GM12878 (cell line): ENCODE results near the gene NOP16. TPM values are rescaled to one million over a fixed set of nuclear protein-coding genes. Genes with fewer than 3 reads are reported as not detected.

Source experiments
- ATAC-seq: fragments of 200-7000 bp; cut with Tn5 transposase; 3 replicates; pipeline ENCODE4 v1.9.1; 2020; ENCODE audit warnings: mild to moderate bottlenecking, moderate library complexity
- BruUV-seq: library from RNA; stranded (reverse); fragments of 400-500 nt; replicated peaks from 2 replicates; lab custom pipeline; 2021; lab: Mats Ljungman, UMichigan
- CTCF ChIA-PET: fragments of 300-600 bp; sonication (Branson Sonifier 250); formaldehyde crosslinking; extraction: SDS; loops from one replicate; lab custom pipeline; 2021; ENCODE audit warnings: inconsistent platforms; lab: Yijun Ruan, JAX
- POLR2A ChIA-PET: fragments of 350-600 bp; formaldehyde crosslinking; extraction: SDS; loops from one replicate; lab custom pipeline; 2021; ENCODE audit warnings: inconsistent platforms; lab: Charles Lee
- RAD21 ChIA-PET: fragments of 300-600 bp; sonication (Branson Sonifier 250); formaldehyde crosslinking; loops from one replicate; lab custom pipeline; 2023; ENCODE audit warnings: antibody characterized with exemption; ENCODE audit not compliant: unreplicated experiment; lab: Charles Lee
- SMC1A ChIA-PET: fragments of 300-600 bp; sonication (Branson Sonifier 250); formaldehyde crosslinking; loops from one replicate; lab custom pipeline; 2023; ENCODE audit not compliant: unreplicated experiment, uncharacterized antibody; lab: Charles Lee
- DNase-seq: peaks from one replicate; pipeline ENCODE4 v3.0.0-alpha.2; 2011; ENCODE audit warnings: low read depth, low spot score
- FAIRE-seq: peaks from 3 replicates; lab custom pipeline; 2011; peaks lifted over from hg19 to GRCh38; lab: Jason Lieb, UNC
- H2AFZ ChIP-seq: 2 replicates; pipeline ENCODE4 v1.6.0; 2011; ENCODE audit warnings: low read depth, low read length, control low read depth; ENCODE audit not compliant: control insufficient read depth
- H3K27ac ChIP-seq: 2 replicates; pipeline ENCODE4 v1.5.1; 2011; ENCODE audit warnings: control low read depth; ENCODE audit not compliant: control insufficient read depth, insufficient read depth
- H3K27me3 ChIP-seq, 2 experiments: replicated peaks in 1 of 2; 2 replicates each; pipeline versions ENCODE4 v1.6.0 to v1.6.1; 2011; ENCODE audit warnings: low read length in 1 of 2; ENCODE audit not compliant: control insufficient read depth in 2 of 2, insufficient read depth in 2 of 2
- H3K36me3 ChIP-seq, 2 experiments: 2 replicates each; pipeline ENCODE4 v1.5.1; 2011; ENCODE audit warnings: low read length in 1 of 2; ENCODE audit not compliant: control insufficient read depth in 2 of 2, insufficient read depth in 2 of 2
- H3K4me1 ChIP-seq: 2 replicates; pipeline ENCODE4 v1.6.1; 2011; ENCODE audit warnings: mild to moderate bottlenecking, low read length, moderate library complexity, mixed read lengths; ENCODE audit not compliant: control insufficient read depth, insufficient read depth
- H3K4me2 ChIP-seq: 2 replicates; pipeline ENCODE4 v1.6.0; 2011; ENCODE audit warnings: control low read depth; ENCODE audit not compliant: control insufficient read depth, insufficient read depth
- H3K4me3 ChIP-seq: fragments of 200-600 bp; sonication (generic); 2 replicates; pipeline ENCODE4 v1.5.1; 2016
- H3K79me2 ChIP-seq: 2 replicates; pipeline ENCODE4 v1.6.0; 2011; ENCODE audit warnings: low read length; ENCODE audit not compliant: control insufficient read depth, insufficient read depth
- H3K9ac ChIP-seq: 2 replicates; pipeline ENCODE4 v1.8.0; 2011; ENCODE audit warnings: low read length, control low read depth, mixed read lengths; ENCODE audit not compliant: control insufficient read depth, insufficient read depth
- H3K9me3 ChIP-seq: replicated peaks from 3 replicates; pipeline ENCODE4 v1.5.1; 2011; ENCODE audit warnings: mild to moderate bottlenecking, low read length; ENCODE audit not compliant: control insufficient read depth, insufficient read depth
- H4K20me1 ChIP-seq: 2 replicates; pipeline ENCODE4 v1.6.0; 2011; ENCODE audit not compliant: control insufficient read depth, insufficient read depth
- BACH1 ChIP-seq: fragments of 450-650 bp; IDR thresholded peaks from 2 replicates; pipeline ENCODE4 v1.6.1; 2017; ENCODE audit warnings: mild to moderate bottlenecking, borderline replicate concordance
- GABPA ChIP-seq: IDR thresholded peaks from 2 replicates; pipeline ENCODE4 v1.6.1; 2014; ENCODE audit warnings: antibody characterized with exemption, low read depth, mild to moderate bottlenecking, inconsistent platforms
- IRF4 ChIP-seq: IDR thresholded peaks from 2 replicates; pipeline ENCODE4 v1.6.1; 2011; ENCODE audit warnings: low read depth, low read length
- MTA2 ChIP-seq: fragments of 450-650 bp; IDR thresholded peaks from 2 replicates; pipeline ENCODE4 v1.6.1; 2016; ENCODE audit warnings: low read depth, mild to moderate bottlenecking, moderate library complexity
- NBN ChIP-seq: fragments of 450-650 bp; IDR thresholded peaks from 2 replicates; pipeline ENCODE4 v1.6.1; 2016
- TARDBP ChIP-seq: IDR thresholded peaks from 2 replicates; pipeline ENCODE4 v1.6.1; 2016; ENCODE audit warnings: borderline replicate concordance
- TCF12 ChIP-seq: IDR thresholded peaks from 2 replicates; pipeline ENCODE4 v1.6.1; 2011; ENCODE audit warnings: low read depth, mild to moderate bottlenecking, low read length
- WGBS: methylation state at CpG from one replicate; pipeline ENCODE4 v1.1.6; 2016; ENCODE audit warnings: low lambda C conversion rate; ENCODE audit not compliant: insufficient replicate concordance, insufficient coverage; ENCODE audit errors: missing lambda C conversion rate; 5-methylcytosine and 5-hydroxymethylcytosine counted together
- in situ Hi-C: fragments of 300-500 bp; cut with MboI; formaldehyde crosslinking; loops from 9 replicates; pipeline ENCODE4 v1.14.3; 2018; ENCODE audit warnings: mixed read lengths
- intact Hi-C: fragments of 100-400 bp; cut with micrococcal nuclease; formaldehyde crosslinking; loops from one replicate; pipeline ENCODE4 v1.14.2; 2022; ENCODE audit not compliant: unreplicated experiment
- polyA plus RNA-seq, 11 experiments: library from polyadenylated mRNA; depleted of rRNA in 4 of 11; unstranded in 6 of 11; stranded (reverse) in 5 of 11; fragments of >200 nt; fragmentation: Nextera tagmentation in 4 of 11; fragmentation: Illumina TruSeq in 1 of 11; extraction: Ambion mirVana in 4 of 11; extraction: Trizol in 1 of 11; gene quantifications; 1 replicate in 1 of 11; 2 replicates in 10 of 11; pipeline versions ENCODE4 v1.2.1 to v1.2.3, GENCODE V29; 2011 to 2016; ENCODE audit warnings: inconsistent platforms in 2 of 11, missing spikeins in 2 of 11, low read depth in 1 of 11
- total RNA-seq, 4 experiments: library from RNA; depleted of rRNA in 3 of 4; stranded (reverse); fragments of >200 nt in 3 of 4; fragmentation: Illumina TruSeq in 1 of 4; extraction: Trizol in 1 of 4; gene quantifications; 2 replicates each; pipeline versions ENCODE4 v1.2.1 to v1.2.3, GENCODE V29; 2013 to 2021
- TF ChIP-seq, protein P1 (sequence below): fragments of 450-650 bp; IDR thresholded peaks from 2 replicates; pipeline ENCODE4 v1.6.1; 2018; ENCODE audit warnings: borderline replicate concordance, mild to moderate bottlenecking; ENCODE audit not compliant: partially characterized antibody
- TF ChIP-seq, protein P2 (sequence below): fragments of 150-350 bp; IDR thresholded peaks from 2 replicates; pipeline ENCODE4 v1.6.1; 2014; ENCODE audit warnings: mild to moderate bottlenecking, low read depth, low read length
- TF ChIP-seq, protein P3 (sequence below): fragments of 450-650 bp; formaldehyde crosslinking; IDR thresholded peaks from 2 replicates; pipeline ENCODE4 v1.4.0; 2020; ENCODE audit warnings: mild to moderate bottlenecking, moderate library complexity
- TF ChIP-seq, protein P4 (sequence below): fragments of 450-650 bp; IDR thresholded peaks from 2 replicates; pipeline ENCODE4 v1.6.1; 2017; ENCODE audit warnings: mild to moderate bottlenecking, moderate library complexity

NOP16 gene
- total and polyA plus RNA-seq, 10 of the 15 experiments (the other 5 are each of a cell fraction or from before 2014, with no cell fraction given), result 50.3 to 276 (median 116) TPM

DNA sequence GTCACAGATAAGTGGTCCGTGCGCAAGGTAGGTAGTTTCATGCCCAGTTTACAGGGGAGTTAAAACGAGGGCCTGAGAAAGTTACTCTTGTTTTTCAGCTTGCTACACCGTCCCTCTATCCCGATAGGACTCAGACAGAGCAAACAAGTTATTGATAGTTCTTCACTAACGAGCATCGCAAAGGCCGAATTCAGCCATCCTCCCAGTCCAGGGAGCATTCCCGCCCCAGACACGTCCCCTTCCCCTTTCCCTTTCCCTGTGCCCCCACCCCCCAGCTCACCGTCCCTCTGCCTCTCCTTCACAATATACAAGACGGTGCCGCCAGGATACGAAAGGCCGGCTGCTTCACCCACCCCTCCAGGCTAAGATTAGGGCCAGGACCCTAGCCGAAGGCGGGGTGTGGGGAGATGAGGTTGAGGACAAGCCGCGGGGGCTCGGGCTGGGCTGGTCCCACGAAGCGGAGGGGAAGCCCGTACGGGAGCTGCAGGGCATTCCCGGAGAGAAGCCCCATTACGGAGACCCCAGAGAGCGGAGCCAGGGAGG lies 27.4 kb downstream of the NOP16 start:
- Histone ChIP-seq H3K4me3 (peak overlapping the region; percentile 85), H3K9me3 (no peaks in the 10 kb centered on the region), H3K36me3 (peaks cover 0 to 4% of the 10 kb centered on the region in 2 experiments; a peak in 1 of 4 replicates), H3K27ac (peak overlapping the region; percentile 81), H3K9ac (peak overlapping the region; percentile 79), H2AFZ (peak overlapping the region; percentile 96), H3K27me3 (no peaks in the 10 kb centered on the region), H3K79me2 (peaks cover 39% of the 10 kb centered on the region), H3K4me1 (no peaks in the 10 kb centered on the region; the same call in 1 of the 2 replicates), H4K20me1 (0 out of 2 replicates have a peak, but pooled peaks cover 4% of the 10 kb centered on the region), H3K4me2 (peak overlapping the region; percentile 15)
- intact Hi-C loops (loop anchor here (2.0 kb wide), 1 partner anchor 28 kb away; the partner anchor contains the start of genes HIGD2A and NOP16), in situ Hi-C loops (no loop called here)
- FAIRE-seq (no peak), ATAC-seq (peak; percentile 13), DNase-seq (no peak)
- POLR2A ChIA-PET, result interaction anchor here (0.6 to 3.2 kb wide), 5 partner anchors 9 to 378 kb away, joined by 4 to 41 read pairs (median 9); partner anchors contain the start of genes HIGD2A, NOP16 and RNF44
- RAD21 ChIA-PET, result interaction anchor here (0.9 to 3.2 kb wide), 5 partner anchors 9 to 177 kb away, joined by 3 to 29 read pairs (median 5); partner anchors contain the start of genes HIGD2A, NOP16 and RNF44
- SMC1A ChIA-PET, result interaction anchor here (1.2 to 3.2 kb wide), 4 partner anchors 8 to 40 kb away, joined by 3 to 36 read pairs (median 6); partner anchors contain the start of gene NOP16
- BruUV-seq, result TSS peak; percentile 75
- WGBS, result 1% methylated on average over 23 of the region's 27 CpGs
- CTCF ChIA-PET, result interaction anchor here (0.9 to 2.1 kb wide), 5 partner anchors 9 to 177 kb away, joined by 3 to 11 read pairs (median 4); partner anchors contain the start of genes CLTB and RNF44
- TF ChIP-seq NBN (no peak), GABPA (no peak), IRF4 (no peak), BACH1 (no peak), MTA2 (no peak), TARDBP (no peak), TCF12 (no peak)
- TF ChIP-seq, protein P1, sequence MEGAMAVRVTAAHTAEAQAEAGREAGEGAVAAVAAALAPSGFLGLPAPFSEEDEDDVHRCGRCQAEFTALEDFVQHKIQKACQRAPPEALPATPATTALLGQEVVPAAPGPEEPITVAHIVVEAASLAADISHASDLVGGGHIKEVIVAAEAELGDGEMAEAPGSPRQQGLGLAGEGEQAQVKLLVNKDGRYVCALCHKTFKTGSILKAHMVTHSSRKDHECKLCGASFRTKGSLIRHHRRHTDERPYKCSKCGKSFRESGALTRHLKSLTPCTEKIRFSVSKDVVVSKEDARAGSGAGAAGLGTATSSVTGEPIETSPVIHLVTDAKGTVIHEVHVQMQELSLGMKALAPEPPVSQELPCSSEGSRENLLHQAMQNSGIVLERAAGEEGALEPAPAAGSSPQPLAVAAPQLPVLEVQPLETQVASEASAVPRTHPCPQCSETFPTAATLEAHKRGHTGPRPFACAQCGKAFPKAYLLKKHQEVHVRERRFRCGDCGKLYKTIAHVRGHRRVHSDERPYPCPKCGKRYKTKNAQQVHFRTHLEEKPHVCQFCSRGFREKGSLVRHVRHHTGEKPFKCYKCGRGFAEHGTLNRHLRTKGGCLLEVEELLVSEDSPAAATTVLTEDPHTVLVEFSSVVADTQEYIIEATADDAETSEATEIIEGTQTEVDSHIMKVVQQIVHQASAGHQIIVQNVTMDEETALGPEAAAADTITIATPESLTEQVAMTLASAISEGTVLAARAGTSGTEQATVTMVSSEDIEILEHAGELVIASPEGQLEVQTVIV, result no peak
- TF ChIP-seq, protein P2, sequence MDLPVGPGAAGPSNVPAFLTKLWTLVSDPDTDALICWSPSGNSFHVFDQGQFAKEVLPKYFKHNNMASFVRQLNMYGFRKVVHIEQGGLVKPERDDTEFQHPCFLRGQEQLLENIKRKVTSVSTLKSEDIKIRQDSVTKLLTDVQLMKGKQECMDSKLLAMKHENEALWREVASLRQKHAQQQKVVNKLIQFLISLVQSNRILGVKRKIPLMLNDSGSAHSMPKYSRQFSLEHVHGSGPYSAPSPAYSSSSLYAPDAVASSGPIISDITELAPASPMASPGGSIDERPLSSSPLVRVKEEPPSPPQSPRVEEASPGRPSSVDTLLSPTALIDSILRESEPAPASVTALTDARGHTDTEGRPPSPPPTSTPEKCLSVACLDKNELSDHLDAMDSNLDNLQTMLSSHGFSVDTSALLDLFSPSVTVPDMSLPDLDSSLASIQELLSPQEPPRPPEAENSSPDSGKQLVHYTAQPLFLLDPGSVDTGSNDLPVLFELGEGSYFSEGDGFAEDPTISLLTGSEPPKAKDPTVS, result no peak
- TF ChIP-seq, protein P3, sequence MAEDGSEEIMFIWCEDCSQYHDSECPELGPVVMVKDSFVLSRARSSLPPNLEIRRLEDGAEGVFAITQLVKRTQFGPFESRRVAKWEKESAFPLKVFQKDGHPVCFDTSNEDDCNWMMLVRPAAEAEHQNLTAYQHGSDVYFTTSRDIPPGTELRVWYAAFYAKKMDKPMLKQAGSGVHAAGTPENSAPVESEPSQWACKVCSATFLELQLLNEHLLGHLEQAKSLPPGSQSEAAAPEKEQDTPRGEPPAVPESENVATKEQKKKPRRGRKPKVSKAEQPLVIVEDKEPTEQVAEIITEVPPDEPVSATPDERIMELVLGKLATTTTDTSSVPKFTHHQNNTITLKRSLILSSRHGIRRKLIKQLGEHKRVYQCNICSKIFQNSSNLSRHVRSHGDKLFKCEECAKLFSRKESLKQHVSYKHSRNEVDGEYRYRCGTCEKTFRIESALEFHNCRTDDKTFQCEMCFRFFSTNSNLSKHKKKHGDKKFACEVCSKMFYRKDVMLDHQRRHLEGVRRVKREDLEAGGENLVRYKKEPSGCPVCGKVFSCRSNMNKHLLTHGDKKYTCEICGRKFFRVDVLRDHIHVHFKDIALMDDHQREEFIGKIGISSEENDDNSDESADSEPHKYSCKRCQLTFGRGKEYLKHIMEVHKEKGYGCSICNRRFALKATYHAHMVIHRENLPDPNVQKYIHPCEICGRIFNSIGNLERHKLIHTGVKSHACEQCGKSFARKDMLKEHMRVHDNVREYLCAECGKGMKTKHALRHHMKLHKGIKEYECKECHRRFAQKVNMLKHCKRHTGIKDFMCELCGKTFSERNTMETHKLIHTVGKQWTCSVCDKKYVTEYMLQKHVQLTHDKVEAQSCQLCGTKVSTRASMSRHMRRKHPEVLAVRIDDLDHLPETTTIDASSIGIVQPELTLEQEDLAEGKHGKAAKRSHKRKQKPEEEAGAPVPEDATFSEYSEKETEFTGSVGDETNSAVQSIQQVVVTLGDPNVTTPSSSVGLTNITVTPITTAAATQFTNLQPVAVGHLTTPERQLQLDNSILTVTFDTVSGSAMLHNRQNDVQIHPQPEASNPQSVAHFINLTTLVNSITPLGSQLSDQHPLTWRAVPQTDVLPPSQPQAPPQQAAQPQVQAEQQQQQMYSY (CRISPR knock-in tag), result no peak
- TF ChIP-seq, protein P4, sequence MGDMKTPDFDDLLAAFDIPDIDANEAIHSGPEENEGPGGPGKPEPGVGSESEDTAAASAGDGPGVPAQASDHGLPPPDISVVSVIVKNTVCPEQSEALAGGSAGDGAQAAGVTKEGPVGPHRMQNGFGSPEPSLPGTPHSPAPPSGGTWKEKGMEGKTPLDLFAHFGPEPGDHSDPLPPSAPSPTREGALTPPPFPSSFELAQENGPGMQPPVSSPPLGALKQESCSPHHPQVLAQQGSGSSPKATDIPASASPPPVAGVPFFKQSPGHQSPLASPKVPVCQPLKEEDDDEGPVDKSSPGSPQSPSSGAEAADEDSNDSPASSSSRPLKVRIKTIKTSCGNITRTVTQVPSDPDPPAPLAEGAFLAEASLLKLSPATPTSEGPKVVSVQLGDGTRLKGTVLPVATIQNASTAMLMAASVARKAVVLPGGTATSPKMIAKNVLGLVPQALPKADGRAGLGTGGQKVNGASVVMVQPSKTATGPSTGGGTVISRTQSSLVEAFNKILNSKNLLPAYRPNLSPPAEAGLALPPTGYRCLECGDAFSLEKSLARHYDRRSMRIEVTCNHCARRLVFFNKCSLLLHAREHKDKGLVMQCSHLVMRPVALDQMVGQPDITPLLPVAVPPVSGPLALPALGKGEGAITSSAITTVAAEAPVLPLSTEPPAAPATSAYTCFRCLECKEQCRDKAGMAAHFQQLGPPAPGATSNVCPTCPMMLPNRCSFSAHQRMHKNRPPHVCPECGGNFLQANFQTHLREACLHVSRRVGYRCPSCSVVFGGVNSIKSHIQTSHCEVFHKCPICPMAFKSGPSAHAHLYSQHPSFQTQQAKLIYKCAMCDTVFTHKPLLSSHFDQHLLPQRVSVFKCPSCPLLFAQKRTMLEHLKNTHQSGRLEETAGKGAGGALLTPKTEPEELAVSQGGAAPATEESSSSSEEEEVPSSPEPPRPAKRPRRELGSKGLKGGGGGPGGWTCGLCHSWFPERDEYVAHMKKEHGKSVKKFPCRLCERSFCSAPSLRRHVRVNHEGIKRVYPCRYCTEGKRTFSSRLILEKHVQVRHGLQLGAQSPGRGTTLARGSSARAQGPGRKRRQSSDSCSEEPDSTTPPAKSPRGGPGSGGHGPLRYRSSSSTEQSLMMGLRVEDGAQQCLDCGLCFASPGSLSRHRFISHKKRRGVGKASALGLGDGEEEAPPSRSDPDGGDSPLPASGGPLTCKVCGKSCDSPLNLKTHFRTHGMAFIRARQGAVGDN, result no peak
